Common myeloid progenitor, CD34-positive (primary cell): ENCODE data around the gene SLC7A5.
"Not testable (repeated sequence)": the region's sequence is repeated elsewhere in the genome, so short reads cannot be mapped to it uniquely, and the experiment has no call there.

Experiments used
- CTCF ChIA-PET: fragments of 350-600 bp; sonication (Branson Sonifier 250); formaldehyde crosslinking; loops from one replicate; lab custom pipeline; 2021; ENCODE audit warnings: antibody characterized with exemption; lab: Charles Lee
- POLR2A ChIA-PET: fragments of 350-600 bp; sonication (Branson Sonifier 250); formaldehyde crosslinking; loops from one replicate; lab custom pipeline; 2021; ENCODE audit warnings: antibody characterized with exemption; lab: Charles Lee
- DNase-seq, 3 donors: peaks; one replicate each; pipeline versions ENCODE4 v3.0.0 to v3.0.0-alpha.2; 2013
- H3K27ac ChIP-seq, 2 experiments: 1 replicate in 1 of 2; 2 replicates in 1 of 2; pipeline ENCODE4 v1.7.0; 2013; ENCODE audit warnings: inconsistent platforms in 2 of 2, low read length in 2 of 2, mild to moderate bottlenecking in 2 of 2, low read depth in 1 of 2, moderate library complexity in 1 of 2; ENCODE audit not compliant: severe bottlenecking in 2 of 2, insufficient read depth in 1 of 2, poor library complexity in 1 of 2
- H3K27me3 ChIP-seq, 5 experiments: replicated peaks in 2 of 5; 1 replicate in 3 of 5; 2 replicates in 2 of 5; pipeline versions ENCODE4 v1.6.1 to v1.7.0; 2013; ENCODE audit warnings: low read length in 4 of 5, mild to moderate bottlenecking in 2 of 5, moderate library complexity in 2 of 5, inconsistent platforms in 1 of 5; ENCODE audit not compliant: insufficient read depth in 5 of 5, control insufficient read depth in 4 of 5
- H3K36me3 ChIP-seq, 4 experiments: 1 replicate in 2 of 4; 2 replicates in 2 of 4; pipeline versions ENCODE4 v1.6.1 to v1.7.0; 2013; ENCODE audit warnings: low read length in 3 of 4, control low read depth in 1 of 4, mild to moderate bottlenecking in 1 of 4; ENCODE audit not compliant: control insufficient read depth in 4 of 4, insufficient read depth in 4 of 4
- H3K4me1 ChIP-seq, 4 experiments: 1 replicate in 3 of 4; 2 replicates in 1 of 4; pipeline versions ENCODE4 v1.6.1 to v1.7.1; 2013; ENCODE audit warnings: low read length in 3 of 4, mild to moderate bottlenecking in 3 of 4, control low read depth in 1 of 4, inconsistent platforms in 1 of 4, moderate library complexity in 1 of 4; ENCODE audit not compliant: control insufficient read depth in 4 of 4, insufficient read depth in 4 of 4; ENCODE audit errors: control extremely low read depth in 1 of 4
- H3K4me3 ChIP-seq, 7 experiments: 1 replicate in 4 of 7; 2 replicates in 3 of 7; pipeline versions ENCODE4 v1.5.1 to v1.7.0; 2013; ENCODE audit warnings: mild to moderate bottlenecking in 7 of 7, low read length in 6 of 7, moderate library complexity in 6 of 7, inconsistent platforms in 2 of 7, low read depth in 2 of 7, control low read depth in 1 of 7; ENCODE audit not compliant: insufficient read depth in 4 of 7, control insufficient read depth in 1 of 7; ENCODE audit errors: extremely low read depth in 1 of 7
- H3K9me3 ChIP-seq, 5 experiments: 1 replicate in 4 of 5; 2 replicates in 1 of 5; pipeline versions ENCODE4 v1.6.1 to v1.7.1; 2013; ENCODE audit warnings: low read length in 4 of 5, mild to moderate bottlenecking in 2 of 5, inconsistent platforms in 1 of 5, low read depth in 1 of 5, moderate library complexity in 1 of 5; ENCODE audit not compliant: control insufficient read depth in 4 of 5, insufficient read depth in 2 of 5; ENCODE audit errors: control extremely low read depth in 1 of 5
- WGBS: methylation state at CpG from one replicate; pipeline ENCODE4 v1.1.5; 2013; ENCODE audit not compliant: insufficient coverage; 5-methylcytosine and 5-hydroxymethylcytosine counted together

SLC7A5 gene

GRCh38 chr16:87880117-87880696 is 10.9 kb upstream of the SLC7A5 start:
- ChIA-PET POLR2A (no interaction called here), CTCF (interaction anchor here (1.4 kb wide), 1 partner anchor 9 kb away, joined by 3 read pairs; no protein-coding TSS in a partner anchor)
- H3K4me1 ChIP-seq, result peaks cover 0 to 10% (median 0%) of the 10 kb centered on the region in 4 experiments
- H3K4me3 ChIP-seq, result no peak overlapping the region
- no peak for DNase-seq
- no peak overlapping the region for H3K27ac ChIP-seq
- H3K9me3 ChIP-seq, result peaks cover 0 to 2% (median 0%) of the 10 kb centered on the region in 5 experiments
- peaks cover 0 to 20% (median 3%) of the 10 kb centered on the region in 5 experiments for H3K27me3 ChIP-seq
- WGBS, result 86% methylated on average over 15 of the region's 17 CpGs
- H3K36me3 ChIP-seq, result no peaks in the 10 kb centered on the region

- H3K4me3 ChIP-seq, CTCF ChIA-PET, H3K9me3 ChIP-seq, DNase-seq, H3K36me3 ChIP-seq, H3K27ac ChIP-seq, POLR2A ChIA-PET: not testable (repeated sequence)
- Histone ChIP-seq H3K27me3 (peaks cover 0 to 20% (median 3%) of the 10 kb centered on the region in 5 experiments), H3K4me1 (peaks cover 0 to 17% (median under 1%) of the 10 kb centered on the region in 4 experiments)
- 93% methylated on average over 5 of the region's 5 CpGs for WGBS
These were observed 10.2 kb upstream of the SLC7A5 start for GRCh38 chr16:87879411-87880013.

GRCh38 chr16:87878704-87879103 is 9.4 kb upstream of the SLC7A5 start:
- Histone ChIP-seq H3K27me3 (peaks cover 0 to 20% (median 3%) of the 10 kb centered on the region in 5 experiments), H3K9me3 (peaks cover 0 to 2% (median 0%) of the 10 kb centered on the region in 5 experiments), H3K36me3 (no peaks in the 10 kb centered on the region), H3K4me1 (peaks cover 0 to 18% (median under 1%) of the 10 kb centered on the region in 4 experiments), H3K27ac (no peak overlapping the region), H3K4me3 (no peak overlapping the region)
- ChIA-PET POLR2A (no interaction called here), CTCF (no interaction called here)
- DNase-seq, result no peak
- 91% methylated on average over 4 of the region's 5 CpGs for WGBS

- DNase-seq, result no peak
- Histone ChIP-seq H3K9me3 (peaks cover 0 to 2% (median 0%) of the 10 kb centered on the region in 5 experiments), H3K4me3 (no peak overlapping the region), H3K27ac (no peak overlapping the region), H3K4me1 (peaks cover 0 to 18% (median under 1%) of the 10 kb centered on the region in 4 experiments), H3K27me3 (peaks cover 0 to 20% (median 3%) of the 10 kb centered on the region in 5 experiments), H3K36me3 (no peaks in the 10 kb centered on the region)
- POLR2A ChIA-PET, result no interaction called here
- WGBS, result 88% methylated on average over 18 of the region's 19 CpGs
- CTCF ChIA-PET, result no interaction called here
These were observed 8.7 kb upstream of the SLC7A5 start for GRCh38 chr16:87877942-87878507.

- ChIA-PET POLR2A (interaction anchor here (1.0 kb wide), 1 partner anchor 96 kb away, joined by 5 read pairs; no protein-coding TSS in a partner anchor), CTCF (interaction anchor here (0.8 to 3.6 kb wide), 13 partner anchors 9 to 98 kb away, joined by 3 to 27 read pairs (median 3); no protein-coding TSS in a partner anchor)
- H3K27ac ChIP-seq, result no peak overlapping the region
- no peak overlapping the region for H3K4me3 ChIP-seq
- DNase-seq, result no peak
- H3K36me3 ChIP-seq, result no peaks in the 10 kb centered on the region
- H3K4me1 ChIP-seq, result peaks cover 0 to 39% (median 15%) of the 10 kb centered on the region in 4 experiments
- peaks cover 0 to 2% (median 0%) of the 10 kb centered on the region in 5 experiments for H3K9me3 ChIP-seq
- no peaks in the 10 kb centered on the region for H3K27me3 ChIP-seq
- 94% methylated on average over 23 of the region's 24 CpGs for WGBS
These were observed 5.5 kb upstream of the SLC7A5 start for GRCh38 chr16:87874639-87875427.

- CTCF ChIA-PET, result interaction anchor here (0.6 to 8.7 kb wide), 20 partner anchors 10 to 282 kb away, joined by 3 to 155 read pairs (median 4); partner anchors contain the start of gene KLHDC4
These were observed 1.3 kb upstream of the SLC7A5 start for GRCh38 chr16:87870418-87871291.

More at GRCh38 chr16:87870418-87871291, 1.3 kb upstream of the SLC7A5 start:
- H3K9me3 ChIP-seq, H3K36me3 ChIP-seq, H3K27me3 ChIP-seq: not testable (repeated sequence)
- H3K4me3 ChIP-seq, result peak overlapping the region in 1 of 7 experiments; percentile 25
- H3K4me1 ChIP-seq, result peaks cover 0 to 60% (median 37%) of the 10 kb centered on the region in 4 experiments
- peak overlapping the region in 1 of 2 experiments; percentile 45 for H3K27ac ChIP-seq
- POLR2A ChIA-PET, result interaction anchor here (0.6 to 2.5 kb wide), 6 partner anchors 14 to 91 kb away, joined by 3 to 23 read pairs (median 6); no protein-coding TSS in a partner anchor
- 93% methylated on average over 16 of the region's 24 CpGs for WGBS
- DNase-seq, result peak in 1 of 3 donors; percentile 31
